GM19035 (cell line): ENCODE measurements around the gene CDC42EP2.

Experiments used
- ATAC-seq: cut with Tn5 transposase; IDR thresholded peaks from one replicate; pipeline ENCODE4 v1.9.1; 2021; ENCODE audit not compliant: unreplicated experiment

The CDC42EP2 gene

DNA sequence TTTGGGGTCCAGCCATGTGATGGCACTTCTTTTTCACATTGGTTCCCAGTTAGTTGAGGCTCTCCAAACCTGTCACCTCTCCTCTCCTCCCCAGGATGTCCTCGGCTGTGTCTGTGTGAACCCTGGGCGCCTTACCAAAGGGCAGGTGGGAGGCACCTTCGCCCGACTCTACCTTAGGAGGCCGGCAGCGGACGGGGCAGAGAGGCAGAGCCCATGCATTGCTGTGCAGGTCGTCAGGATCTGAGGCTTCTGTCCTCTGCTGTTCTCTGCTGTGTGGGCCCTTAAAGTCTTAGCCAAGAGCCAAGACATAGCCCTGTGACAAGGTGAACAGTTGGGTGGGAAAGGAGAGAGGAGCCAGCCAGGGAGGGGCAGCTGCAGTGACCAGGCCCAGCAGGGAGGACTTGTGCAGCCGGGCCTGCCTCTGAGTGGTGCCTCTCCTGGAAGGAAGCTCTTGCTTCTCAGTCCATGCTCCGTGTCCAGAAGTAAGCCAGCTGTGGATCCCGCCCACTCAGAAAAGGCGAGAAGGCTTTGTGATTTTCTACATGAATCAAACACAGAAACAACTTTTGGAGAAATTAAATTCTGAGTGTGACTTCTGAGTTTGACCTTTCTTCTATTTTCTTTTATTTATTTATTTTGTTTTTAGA is 17.5 kb upstream of the CDC42EP2 start:
- no peak for ATAC-seq

DNA sequence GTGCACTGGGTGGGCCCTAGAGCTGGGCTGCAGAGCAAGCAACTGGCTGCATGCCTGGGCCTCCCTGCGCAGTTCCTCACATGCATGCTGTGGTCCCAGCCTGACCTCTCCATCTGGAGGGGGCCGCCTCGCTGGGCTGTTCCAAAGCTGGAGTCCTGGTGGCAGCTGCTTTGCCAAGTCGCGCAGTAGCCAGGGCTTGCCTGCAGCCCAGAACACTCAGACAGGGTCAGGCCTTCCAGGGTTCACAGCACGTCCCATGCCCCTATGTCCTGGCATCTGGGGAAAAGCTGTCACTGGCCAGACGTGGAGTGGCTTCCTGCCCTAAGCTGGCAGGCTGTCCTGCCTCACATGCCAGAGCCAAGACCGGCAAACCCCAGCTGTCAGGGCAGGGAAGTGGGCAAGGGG is 16.5 kb upstream of the CDC42EP2 start:
- ATAC-seq: no peak

DNA sequence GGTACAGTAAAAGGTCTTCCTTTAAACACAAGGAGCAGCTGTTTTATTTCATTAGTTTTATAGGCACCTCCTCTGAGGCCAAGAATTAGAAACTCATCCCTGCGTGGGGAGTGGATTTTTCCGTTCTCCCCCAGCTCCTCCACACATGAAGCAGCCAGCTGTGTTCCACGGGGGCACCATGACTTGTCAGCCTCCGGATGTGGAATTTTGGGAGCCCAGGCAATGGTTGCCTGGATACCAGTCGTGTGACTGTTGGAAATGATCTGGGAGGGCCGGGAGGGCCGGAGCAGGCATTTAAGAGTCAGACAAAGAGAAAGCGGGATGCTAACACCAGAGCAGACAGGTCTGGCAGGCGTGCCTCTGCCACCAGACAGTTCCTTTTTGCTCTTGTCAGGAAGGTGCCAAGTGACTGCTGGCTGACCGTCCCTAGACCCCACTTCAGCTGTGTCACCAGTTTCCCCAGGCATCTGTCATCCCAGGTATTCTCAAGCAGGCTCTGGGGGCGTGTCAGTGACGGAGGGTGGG is 15.9 kb upstream of the CDC42EP2 start:
- ATAC-seq: no peak

DNA sequence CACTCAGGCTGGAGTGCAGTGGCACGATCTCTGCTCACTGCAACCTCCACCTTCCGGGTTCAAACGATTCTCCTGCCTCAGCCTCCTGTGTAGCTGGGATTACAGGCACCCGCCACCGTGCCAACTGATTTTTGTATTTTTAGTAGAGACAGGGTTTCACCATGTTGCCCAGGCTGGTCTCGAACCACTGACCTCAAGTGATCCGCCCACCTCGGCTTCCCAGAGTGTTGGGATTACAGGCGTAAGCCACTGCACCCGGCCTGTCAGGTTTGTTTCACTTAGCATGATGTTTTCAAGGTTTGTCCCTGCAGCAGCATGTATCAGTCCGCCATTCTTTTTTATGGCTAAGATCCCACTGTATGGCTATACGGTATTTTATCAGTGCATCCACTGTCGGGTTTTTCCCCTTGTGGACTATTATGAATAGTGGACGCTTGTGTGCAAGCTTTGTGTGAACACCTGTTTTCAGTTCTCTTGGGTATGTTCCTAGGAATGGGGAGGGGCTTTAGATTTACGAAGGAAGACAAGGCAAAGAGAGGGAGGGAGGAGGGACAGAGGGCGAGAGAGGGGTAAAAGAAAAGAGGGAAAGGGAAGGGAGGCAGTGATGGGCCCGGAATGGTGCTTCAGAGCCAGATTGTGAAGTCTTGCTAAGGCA is 13.9 kb upstream of the CDC42EP2 start:
- no peak for ATAC-seq

DNA sequence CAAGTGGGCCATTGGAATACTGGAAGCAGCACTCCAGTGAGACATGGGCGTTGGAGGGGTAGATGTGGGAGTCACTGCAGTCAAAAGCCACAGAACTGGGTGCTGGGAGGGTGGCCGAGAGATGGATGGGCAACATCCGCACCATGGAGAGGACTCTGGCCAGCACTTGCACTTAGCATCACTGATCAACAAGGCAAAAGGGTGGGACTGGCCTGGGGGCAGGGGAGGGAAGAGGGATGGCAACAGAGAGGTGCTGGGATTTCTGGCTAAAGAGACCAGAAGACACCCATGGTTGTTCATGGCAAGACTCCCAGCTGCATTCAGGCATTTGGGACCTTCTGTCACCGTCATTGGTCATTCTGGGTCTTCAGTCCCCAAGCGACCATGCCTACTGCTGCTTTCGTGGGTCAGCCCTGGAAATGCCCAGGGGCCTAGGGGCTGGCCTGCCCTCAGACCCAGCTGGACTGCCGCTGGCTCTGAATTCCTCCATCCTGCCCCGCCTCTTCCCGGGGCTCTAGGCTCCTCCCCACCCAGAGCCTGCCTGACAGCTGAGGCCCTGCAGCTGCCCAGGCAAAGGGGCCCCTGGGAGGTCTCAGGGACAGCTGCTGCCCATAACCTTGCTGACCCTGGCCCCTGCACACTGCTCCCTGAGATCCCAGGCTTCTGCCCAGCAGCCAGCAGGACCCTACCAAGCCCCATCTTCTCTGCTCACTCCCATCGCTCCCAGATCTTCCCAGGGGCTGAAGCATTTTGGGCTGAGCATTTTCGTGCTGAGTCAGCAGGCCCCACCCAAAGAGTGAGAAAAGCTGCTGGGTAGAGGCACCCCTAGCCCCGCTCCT is 13.0 kb upstream of the CDC42EP2 start:
- ATAC-seq: no peak

DNA sequence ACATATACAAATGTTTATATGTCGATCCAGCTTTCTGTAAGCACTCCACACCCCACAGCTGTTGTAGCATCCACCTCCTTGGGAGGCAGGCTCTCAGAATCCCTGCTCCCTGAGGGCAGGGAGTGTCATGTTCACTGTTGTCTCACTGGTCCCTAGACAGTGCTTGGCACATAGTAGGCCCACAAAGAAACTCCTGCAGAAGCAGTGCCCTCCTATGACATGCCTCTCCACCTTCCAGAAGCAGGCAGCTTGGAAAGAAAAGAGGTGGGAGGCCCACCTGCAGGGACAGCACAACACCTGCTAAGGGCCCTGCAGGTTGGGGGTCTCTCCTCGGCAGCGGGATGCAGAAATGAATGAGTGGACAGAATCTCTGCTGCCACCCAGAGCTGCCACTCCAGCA is 11.1 kb upstream of the CDC42EP2 start:
- no peak for ATAC-seq

DNA sequence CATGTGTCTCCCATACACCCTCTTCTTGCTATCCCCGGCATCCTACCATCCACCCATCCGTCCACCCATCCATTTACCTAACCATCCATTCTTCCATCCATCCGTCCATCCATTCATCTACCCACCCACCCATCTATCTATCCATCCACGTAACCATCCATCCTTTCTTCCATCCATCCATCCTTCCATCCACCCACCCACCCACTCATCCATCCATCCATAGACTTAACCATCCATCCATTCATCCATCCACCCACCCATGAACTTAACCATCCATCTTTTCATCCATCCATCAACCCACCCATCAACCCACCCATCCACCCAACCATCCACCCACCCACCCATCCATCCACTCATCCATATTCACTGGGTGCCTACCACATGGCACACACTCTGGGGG is 10.6 kb upstream of the CDC42EP2 start:
- ATAC-seq: no peak

DNA sequence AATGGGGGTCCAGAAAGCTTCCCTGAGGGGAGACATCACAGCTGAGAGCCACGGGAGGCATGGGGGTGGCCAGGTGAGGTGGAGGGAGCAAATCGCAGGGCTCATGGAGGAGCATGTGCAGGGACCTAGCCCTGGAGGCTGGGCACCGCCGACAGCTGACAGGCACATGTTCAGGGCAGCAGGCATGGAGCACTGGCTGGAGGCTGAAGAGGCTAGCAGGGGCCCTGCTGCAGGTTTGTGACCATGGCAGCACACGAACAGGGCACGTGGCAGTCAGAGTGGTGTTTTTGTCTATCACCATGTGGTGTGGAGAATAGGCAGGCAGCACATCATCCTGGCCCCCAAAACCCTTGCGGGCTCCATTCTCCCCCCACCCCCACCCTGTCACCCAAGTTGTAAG is 10.1 kb upstream of the CDC42EP2 start:
- no peak for ATAC-seq

DNA sequence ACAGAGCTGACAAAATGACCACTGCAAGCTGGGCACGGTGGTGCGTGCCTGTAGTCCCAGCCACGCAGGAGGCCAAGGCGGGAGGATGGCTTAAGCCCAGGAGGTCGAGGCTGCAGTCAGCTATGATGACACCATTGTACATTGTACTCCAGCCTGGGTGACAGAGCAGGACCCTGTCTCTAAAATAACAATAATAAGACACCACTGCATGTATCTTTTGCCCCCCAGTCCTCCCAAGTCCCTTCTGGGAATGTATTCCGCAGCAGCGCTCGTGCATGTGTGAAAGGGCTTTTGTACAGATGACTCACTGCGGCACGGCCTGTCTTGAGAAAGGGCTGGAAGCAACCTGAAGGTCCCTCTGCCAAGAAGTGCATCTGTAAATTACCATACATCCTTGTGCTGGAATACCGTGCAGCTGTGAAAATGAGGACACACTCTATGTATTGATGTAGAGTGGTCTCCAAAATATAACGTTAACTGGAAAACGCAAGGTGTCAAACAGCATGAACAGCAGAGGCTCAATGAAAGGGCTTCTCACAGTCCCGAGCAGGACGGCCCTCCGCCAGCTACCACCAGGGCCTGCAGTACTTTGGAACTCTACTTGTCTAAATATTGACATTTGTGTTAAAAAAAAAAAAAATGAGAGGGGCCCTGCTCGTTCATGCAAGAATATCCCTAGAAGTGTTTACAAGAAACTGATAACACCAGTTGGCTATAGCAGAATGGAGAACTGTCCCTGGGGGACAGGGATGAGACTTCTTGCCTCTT is 9.0 kb upstream of the CDC42EP2 start:
- ATAC-seq: no peak

DNA sequence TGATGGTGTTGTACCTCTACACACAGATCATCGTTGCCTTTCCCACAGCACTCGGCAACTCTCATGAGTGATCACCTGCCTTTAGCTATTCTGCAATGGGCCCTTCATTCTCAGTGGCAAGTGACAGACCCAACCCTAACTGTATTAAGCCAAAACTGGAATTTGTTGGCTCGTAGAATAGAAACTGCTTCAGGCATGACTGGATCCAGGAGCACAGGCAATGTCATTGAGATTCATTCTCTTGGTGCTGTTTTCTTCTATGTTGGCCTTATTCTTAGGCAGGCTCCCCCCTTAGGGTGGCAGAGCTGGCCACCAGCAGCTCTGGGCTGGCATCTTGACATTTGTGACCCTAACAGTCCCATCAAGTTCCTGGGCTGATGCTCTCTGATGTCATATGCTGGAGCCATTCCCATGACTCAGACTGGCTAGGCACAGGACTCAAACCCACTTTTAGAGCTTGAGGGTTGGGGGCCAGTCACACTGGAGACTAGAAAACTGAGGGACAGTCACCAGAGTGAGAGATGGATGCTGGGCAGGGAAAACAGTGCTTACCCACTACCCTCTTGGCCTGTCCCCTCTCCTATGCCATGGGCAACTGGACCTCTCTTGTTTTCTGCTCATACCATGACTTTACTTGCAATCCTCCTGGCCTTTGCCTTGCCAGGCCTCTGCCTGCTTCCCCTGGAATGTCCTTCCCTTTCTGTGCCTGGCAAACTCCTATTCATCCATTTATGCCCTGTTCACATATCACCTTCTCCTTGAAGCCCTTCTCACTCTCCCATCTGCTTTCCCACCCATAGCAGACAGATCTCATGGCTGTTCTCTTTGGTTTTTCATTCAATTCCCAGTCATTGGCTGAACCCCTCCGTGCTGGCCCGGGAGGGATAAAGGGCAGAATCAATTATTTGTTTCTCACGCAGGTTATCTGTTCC is 7.1 kb upstream of the CDC42EP2 start:
- ATAC-seq: no peak

DNA sequence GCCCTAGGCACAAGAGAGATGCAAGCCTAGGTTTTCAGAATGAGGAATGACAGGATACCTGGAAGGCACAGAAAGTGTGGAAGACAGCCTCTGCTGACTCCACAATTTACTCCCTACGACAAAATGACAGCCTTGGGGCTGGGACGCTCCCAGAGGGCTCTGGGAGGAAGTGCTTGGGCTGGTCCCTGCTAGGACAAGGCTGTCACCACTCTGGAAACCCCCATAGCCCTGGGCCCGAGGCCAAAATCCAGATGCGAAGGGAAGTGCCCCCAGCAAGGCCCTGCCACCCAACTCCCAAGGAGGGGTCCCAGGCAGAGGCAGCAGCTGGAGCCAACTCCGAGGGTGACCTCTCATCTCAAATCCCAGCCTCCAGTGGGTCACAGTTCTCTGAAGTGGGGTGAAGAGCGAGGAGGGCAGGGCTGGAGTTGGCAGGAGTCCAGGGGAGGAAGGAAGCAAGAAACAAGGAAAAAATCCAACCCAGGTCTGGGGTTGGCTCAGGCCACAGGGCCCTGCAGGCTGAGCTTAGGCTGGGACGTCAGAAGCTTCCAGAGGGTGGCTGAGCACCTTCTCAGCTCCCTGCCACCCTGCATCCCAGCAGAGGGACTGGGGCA is 6.3 kb upstream of the CDC42EP2 start:
- ATAC-seq: no peak

DNA sequence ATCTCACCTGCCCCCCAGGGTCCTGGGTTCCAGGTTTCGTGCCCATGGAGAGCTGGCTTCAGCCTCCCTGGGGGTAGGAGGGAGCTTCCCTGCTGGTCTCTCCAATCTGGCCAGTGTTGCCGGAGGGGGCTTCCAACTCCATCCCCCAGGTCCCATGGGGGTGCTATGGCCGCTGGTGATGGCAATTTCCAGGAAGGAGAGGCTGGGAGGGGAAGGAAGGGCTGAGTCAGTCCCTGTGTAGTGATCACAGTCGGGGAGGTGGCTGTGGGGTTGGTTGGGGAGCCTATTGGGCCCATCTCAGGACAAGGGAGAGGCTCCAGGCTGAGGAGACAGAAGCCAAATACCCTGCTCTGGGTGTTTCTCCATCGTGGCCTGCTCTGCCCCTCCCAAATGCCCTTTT is 5.7 kb upstream of the CDC42EP2 start:
- ATAC-seq: no peak

DNA sequence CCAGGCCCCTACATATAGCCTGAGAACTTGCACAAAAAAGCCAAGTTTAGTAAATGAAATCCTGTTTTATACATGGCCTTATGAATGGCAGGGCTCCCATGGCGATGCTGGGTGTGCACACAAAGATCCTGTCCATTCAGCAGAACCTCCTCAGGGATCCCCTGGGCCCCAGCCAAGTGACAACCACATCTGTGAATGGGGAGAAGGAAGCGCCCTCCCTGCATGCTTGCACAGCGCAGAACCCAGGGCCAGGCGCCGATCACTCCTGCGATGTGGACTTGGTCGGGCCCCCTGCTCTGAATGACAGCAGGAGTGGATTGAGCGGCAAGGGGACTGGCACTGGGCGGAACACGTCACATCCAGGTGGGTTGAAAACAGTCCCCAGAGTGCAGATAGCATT is 4.5 kb upstream of the CDC42EP2 start:
- ATAC-seq: no peak

DNA sequence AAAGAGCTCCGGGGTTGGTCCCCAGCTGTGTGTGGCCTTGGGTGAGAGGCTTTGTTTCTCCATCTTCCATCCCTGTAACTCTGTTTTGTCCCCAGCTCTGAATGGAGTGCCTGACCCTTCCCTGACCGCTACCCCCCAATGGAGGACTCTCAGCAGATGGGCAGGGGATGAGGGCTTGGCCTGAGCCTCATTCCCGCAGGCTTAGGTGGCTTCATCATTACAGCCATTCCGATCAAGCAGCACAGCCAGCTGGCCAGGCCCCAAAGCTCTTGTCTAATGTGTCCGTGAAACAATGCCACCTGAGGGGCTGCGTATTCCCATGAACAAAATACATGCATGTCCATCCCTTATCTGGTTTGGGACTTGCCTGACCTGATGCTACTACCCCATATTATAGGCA is 3.9 kb upstream of the CDC42EP2 start:
- ATAC-seq: no peak

DNA sequence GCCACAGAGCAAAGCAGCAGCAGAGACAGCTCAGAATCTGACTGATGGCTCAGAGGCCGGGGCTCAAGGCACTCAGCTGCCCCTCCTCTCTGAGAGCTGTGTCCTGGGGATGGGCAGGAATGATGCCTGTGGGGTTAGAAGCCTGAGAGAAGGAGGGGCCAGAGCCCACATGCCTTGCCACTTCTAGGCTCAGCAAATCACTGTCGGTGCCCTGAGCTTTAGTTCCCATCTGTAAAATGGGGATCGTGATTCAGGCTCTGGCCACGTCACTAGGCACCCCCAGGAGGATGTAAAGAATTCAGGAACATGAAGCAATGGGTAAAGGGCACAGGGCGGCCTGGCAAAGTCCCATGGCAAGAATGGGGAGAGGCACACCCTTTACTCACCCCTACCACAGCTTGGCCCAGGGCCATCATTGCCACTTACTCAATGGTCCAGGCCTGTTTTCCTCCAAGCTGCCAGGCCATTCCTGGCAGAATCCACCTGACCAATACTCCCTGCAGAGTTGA is 3.4 kb upstream of the CDC42EP2 start:
- ATAC-seq: no peak

DNA sequence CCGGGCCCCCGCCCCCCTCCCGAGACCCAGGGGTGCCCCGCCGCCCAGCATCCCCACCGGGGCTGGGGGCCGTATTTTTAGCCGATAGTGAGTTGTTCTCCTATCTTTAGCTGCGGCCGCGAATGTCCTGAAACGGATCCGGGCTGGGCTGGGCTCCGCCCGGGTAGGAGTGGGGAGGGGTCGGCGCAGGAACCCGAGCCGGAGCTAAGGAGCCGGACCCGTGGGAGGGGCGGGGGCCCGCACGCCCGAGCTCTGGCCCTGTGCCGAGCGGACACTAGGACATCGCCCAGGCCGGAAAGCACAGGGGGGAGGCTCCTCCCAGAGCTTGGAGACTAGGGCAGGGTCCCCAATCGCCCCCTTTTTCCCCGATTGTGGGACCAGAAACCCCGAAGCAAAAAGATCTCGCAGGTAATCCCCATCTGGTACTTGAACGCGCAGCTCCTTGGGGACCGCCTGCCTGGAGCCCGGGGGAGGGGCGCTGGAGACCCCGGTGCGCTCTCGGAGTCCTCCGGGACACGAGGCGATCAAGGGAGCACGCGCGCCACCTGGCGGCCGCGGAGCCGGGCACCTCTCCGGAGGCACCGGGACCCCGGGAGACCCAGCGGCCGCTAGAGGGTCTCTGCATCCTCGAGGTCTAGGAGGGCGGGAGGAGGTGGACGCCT is 669 bp downstream of the CDC42EP2 start:
- peak; percentile 50 for ATAC-seq

DNA sequence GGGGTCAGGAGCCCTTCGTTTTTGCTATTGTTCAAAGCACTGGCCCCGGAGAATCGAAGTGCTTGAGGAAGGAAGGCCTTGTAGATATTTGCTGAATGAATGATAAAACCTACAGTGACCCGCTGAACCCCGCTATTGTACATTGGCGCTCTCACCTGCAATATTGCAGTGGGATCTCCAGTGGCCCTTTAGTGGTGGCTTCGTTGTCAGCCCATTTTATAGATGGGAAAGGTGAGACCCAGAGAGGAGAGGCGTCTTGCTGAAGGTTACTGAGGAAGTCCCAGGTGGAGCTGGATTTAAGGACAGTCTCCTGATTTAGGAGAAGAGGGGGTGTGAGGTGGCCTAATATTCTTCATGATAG is 1.2 kb downstream of the CDC42EP2 start:
- ATAC-seq: no peak

DNA sequence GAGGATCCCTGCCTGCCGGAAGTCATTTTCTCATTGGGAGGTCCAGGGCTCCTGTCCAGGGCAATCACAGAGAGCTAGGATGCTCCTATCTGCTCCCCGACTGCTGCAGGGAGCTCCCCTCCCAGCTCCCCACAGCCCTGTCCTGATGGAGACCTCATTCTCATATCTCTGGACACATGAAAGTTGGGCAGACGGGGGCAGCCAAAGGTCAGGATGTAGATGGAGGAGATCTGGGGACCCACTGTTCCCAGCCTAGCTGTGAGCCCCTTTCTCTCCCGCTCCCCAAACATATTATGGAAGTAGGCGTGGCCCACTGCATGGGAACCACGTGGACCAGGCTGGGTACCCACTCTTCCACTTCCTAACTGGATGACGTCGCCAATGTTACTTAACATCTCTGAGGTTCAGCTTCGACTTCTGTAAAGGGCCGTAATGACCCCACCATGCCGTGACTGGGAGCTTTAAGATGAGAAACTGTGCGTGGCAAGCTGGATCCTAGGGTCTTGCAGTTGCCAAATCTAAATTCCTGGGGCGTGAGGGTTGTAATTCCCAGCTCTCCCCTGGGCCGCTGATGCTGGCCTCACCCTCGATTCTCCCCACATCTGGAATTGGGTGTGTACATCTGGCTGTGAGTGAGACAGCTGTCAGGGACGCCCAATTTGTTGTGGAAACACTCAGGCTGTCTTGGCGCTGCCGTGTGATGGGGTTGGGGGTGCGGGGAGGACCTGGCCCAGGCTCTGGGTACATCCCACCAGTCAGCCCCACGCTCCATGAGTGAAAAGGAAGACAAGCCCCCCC is 1.8 kb downstream of the CDC42EP2 start:
- no peak for ATAC-seq
